K562 (cell line): ENCODE measurements around the gene ORC1. TPM values are rescaled to one million over a fixed set of nuclear protein-coding genes. Genes with fewer than 3 reads are reported as not detected.

Source experiments
- BCL6 ChIP-seq: fragments of 250-450 bp; sonication (Bioruptor Pico); IDR thresholded peaks from 2 replicates; pipeline ENCODE4 v1.4.0; 2020
- BRD9 ChIP-seq: fragments of 450-650 bp; IDR thresholded peaks from 2 replicates; pipeline ENCODE4 v1.6.1; 2018; ENCODE audit warnings: low read depth; ENCODE audit not compliant: partially characterized antibody
- DEAF1 ChIP-seq: fragments of 450-650 bp; formaldehyde crosslinking; IDR thresholded peaks from 2 replicates; pipeline ENCODE4 v1.4.0; 2020; ENCODE audit warnings: mild to moderate bottlenecking, moderate library complexity
- EZH2 ChIP-seq: IDR thresholded peaks from 2 replicates; pipeline ENCODE4 v1.6.1; 2012; ENCODE audit warnings: low read depth, mild to moderate bottlenecking, inconsistent platforms, low read length, borderline replicate concordance
- HDAC2 ChIP-seq: fragments of 450-650 bp; IDR thresholded peaks from 2 replicates; pipeline ENCODE4 v1.6.1; 2016; ENCODE audit warnings: mild to moderate bottlenecking
- IFI16 ChIP-seq: fragments of 250-450 bp; sonication (Bioruptor Pico); IDR thresholded peaks from 2 replicates; pipeline ENCODE4 v2.1.2; 2022; ENCODE audit warnings: mild to moderate bottlenecking, inconsistent platforms
- IRF2 ChIP-seq: sonication (generic); formaldehyde crosslinking; IDR thresholded peaks from 2 replicates; pipeline ENCODE4 v1.8.1; 2022; ENCODE audit warnings: mild to moderate bottlenecking, missing genetic modification reagents
- KLF6 ChIP-seq: fragments of 250-450 bp; sonication (Bioruptor Pico); IDR thresholded peaks from 2 replicates; pipeline ENCODE4 v1.4.0; 2020; ENCODE audit warnings: mild to moderate bottlenecking, moderate library complexity, borderline replicate concordance
- MCM3 ChIP-seq: fragments of 450-650 bp; IDR thresholded peaks from 2 replicates; pipeline ENCODE4 v1.6.1; 2016
- MEF2D ChIP-seq: conservative IDR thresholded peaks from 2 replicates; pipeline ENCODE4 v1.6.1; 2016; ENCODE audit warnings: low read depth, missing genetic modification characterization, missing compliant biosample characterization
- NCOA6 ChIP-seq: fragments of 450-650 bp; IDR thresholded peaks from 2 replicates; pipeline ENCODE4 v1.6.1; 2017; ENCODE audit warnings: mild to moderate bottlenecking
- SFPQ ChIP-seq: fragments of 200-400 bp; formaldehyde crosslinking; IDR thresholded peaks from 2 replicates; pipeline ENCODE4 v1.6.1; 2017; ENCODE audit warnings: mild to moderate bottlenecking, low read depth, low read length, moderate library complexity
- SMAD3 ChIP-seq: fragments of 450-650 bp; formaldehyde crosslinking; conservative IDR thresholded peaks from 2 replicates; pipeline ENCODE4 v1.4.0; 2020; ENCODE audit warnings: mild to moderate bottlenecking
- SP2 ChIP-seq: IDR thresholded peaks from 2 replicates; pipeline ENCODE4 v1.6.1; 2011; ENCODE audit warnings: mild to moderate bottlenecking, low read depth, low read length, moderate library complexity; ENCODE audit not compliant: poor library complexity, severe bottlenecking; ENCODE audit errors: extremely low read depth
- SRF ChIP-seq, 2 experiments: fragments of 250-450, 450-650 bp in 1 of 2; sonication (Bioruptor Pico) in 1 of 2; sonication (generic) in 1 of 2; formaldehyde crosslinking; IDR thresholded peaks; 2 replicates each; pipeline versions ENCODE4 v1.5.0 to v1.5.1; 2020 to 2022; ENCODE audit warnings: mild to moderate bottlenecking in 1 of 2, missing genetic modification reagents in 1 of 2
- TFAP4 ChIP-seq: sonication (generic); formaldehyde crosslinking; IDR thresholded peaks from 2 replicates; pipeline ENCODE4 v1.8.0; 2022; ENCODE audit warnings: missing genetic modification reagents, mild to moderate bottlenecking, moderate library complexity, borderline replicate concordance
- YBX1 ChIP-seq: fragments of 450-650 bp; IDR thresholded peaks from 2 replicates; pipeline ENCODE4 v1.7.1; 2016; ENCODE audit warnings: mild to moderate bottlenecking
- ZBTB5 ChIP-seq: fragments of 450-650 bp; IDR thresholded peaks from 2 replicates; pipeline ENCODE4 v1.6.1; 2017; ENCODE audit warnings: antibody characterized with exemption
- ZNF175 ChIP-seq: fragments of 200-800 bp; sonication (Bioruptor generic); IDR thresholded peaks from 2 replicates; pipeline ENCODE4 v1.6.1; 2016; ENCODE audit warnings: low read depth, mild to moderate bottlenecking, missing genetic modification characterization, missing compliant biosample characterization
- ZNF311 ChIP-seq: fragments of 250-450 bp; sonication (Bioruptor Pico); IDR thresholded peaks from 2 replicates; pipeline ENCODE4 v1.4.0; 2020; ENCODE audit warnings: mild to moderate bottlenecking, moderate library complexity
- ZNF75A ChIP-seq: fragments of 450-650 bp; formaldehyde crosslinking; IDR thresholded peaks from 2 replicates; pipeline ENCODE4 v1.4.0; 2020; ENCODE audit warnings: mild to moderate bottlenecking
- ZSCAN32 ChIP-seq: fragments of 450-650 bp; formaldehyde crosslinking; IDR thresholded peaks from 2 replicates; pipeline ENCODE4 v1.4.0; 2020; ENCODE audit warnings: mild to moderate bottlenecking, moderate library complexity
- polyA plus RNA-seq, 8 experiments: library from polyadenylated mRNA; depleted of rRNA in 4 of 8; stranded (reverse) in 5 of 8; unstranded in 3 of 8; fragments of >200 nt; fragmentation: Nextera tagmentation in 2 of 8; fragmentation: Illumina TruSeq in 1 of 8; extraction: Ambion mirVana in 2 of 8; extraction: Trizol in 1 of 8; gene quantifications; 2 replicates each; pipeline versions ENCODE4 v1.2.1 to v1.2.3, GENCODE V29; 2011 to 2014; ENCODE audit warnings: inconsistent platforms in 1 of 8, missing spikeins in 1 of 8
- total RNA-seq, 7 experiments: library from RNA; depleted of rRNA in 6 of 7; stranded (reverse); fragments of >200 nt in 6 of 7; fragmentation: Illumina TruSeq in 2 of 7; extraction: Trizol in 2 of 7; gene quantifications; 2 replicates each; pipeline versions ENCODE4 v1.2.1 to v1.2.3, GENCODE V29; 2011 to 2021; ENCODE audit warnings: low replicate concordance in 1 of 7

ORC1 gene
- total and polyA plus RNA-seq, 9 of the 15 experiments (the other 6 are each of a cell fraction or from before 2014, with no cell fraction given): 26.4 to 91.6 (median 69.7) TPM

- TF ChIP-seq SFPQ (no peak), HDAC2 (no peak), IRF2 (no peak; the same call in 1 of the 2 replicates), ZSCAN32 (no peak), BCL6 (CRISPR knock-in tag) (no peak), ZNF311 (CRISPR knock-in tag) (no peak), MCM3 (no peak), IFI16 (CRISPR knock-in tag) (no peak), ZNF75A (CRISPR knock-in tag) (no peak), BRD9 (no peak), NCOA6 (no peak), DEAF1 (CRISPR knock-in tag) (no peak), ZBTB5 (no peak), KLF6 (no peak; the same call in 1 of the 2 replicates), MEF2D (tag) (no peak), SRF (CRISPR knock-in tag; IDR thresholded peaks at IDR 0.05) (peak in 1 of 2 experiments; percentile 78; a peak in 1 of 4 replicates), SP2 (no peak), YBX1 (no peak), TFAP4 (CRISPR knock-in tag) (peak; percentile 97), EZH2 (no peak), SMAD3 (CRISPR knock-in tag) (0 out of 2 replicates have a peak, but pooled peaks have one; percentile 6), ZNF175 (CRISPR knock-in tag) (no peak)
Measured at GRCh38 chr1:52365746-52366516, 38.3 kb downstream of the ORC1 start, which contains the start of gene CC2D1B (continued).
